H1 (cell line): ENCODE data around the gene CRK. TPM values are rescaled to one million over a fixed set of nuclear protein-coding genes. Genes with fewer than 3 reads are reported as not detected.

Experiments
- ATF2 ChIP-seq: IDR thresholded peaks from 2 replicates; pipeline ENCODE4 v1.6.1; 2012; ENCODE audit warnings: low read length, inconsistent platforms
- RFX5 ChIP-seq: IDR thresholded peaks from 2 replicates; pipeline ENCODE4 v1.6.1; 2011; ENCODE audit warnings: low read depth, low read length, improper control_type of control experiment, borderline replicate concordance
- YY1 ChIP-seq: IDR thresholded peaks from 2 replicates; pipeline ENCODE4 v1.6.1; 2011; ENCODE audit warnings: low read depth, mild to moderate bottlenecking, low read length
- polyA plus RNA-seq, 7 experiments: library from polyadenylated mRNA; depleted of rRNA in 3 of 7; stranded (reverse) in 5 of 7; unstranded in 2 of 7; fragments of >200 nt in 5 of 7; fragments of 200-250 nt in 2 of 7; gene quantifications; 1 replicate in 5 of 7; 2 replicates in 1 of 7; 4 replicates in 1 of 7; pipeline versions ENCODE4 v1.2.1 to v1.2.3, GENCODE V29; 2011 to 2013; ENCODE audit warnings: missing spikeins in 2 of 7, mixed read lengths in 2 of 7
- total RNA-seq: library from RNA; stranded (reverse); fragmentation: NEBNext Ultra II Directional; extraction: Animal tissue kit (Norgen Biotek cat#: 25700); gene quantifications from 2 replicates; pipeline ENCODE4 v1.2.1, GENCODE V29; 2021

The CRK gene
- total and polyA plus RNA-seq, 2 of the 8 experiments (the other 6 are each of a cell fraction or from before 2014, with no cell fraction given), result 32.8 to 57.1 TPM

- TF ChIP-seq RFX5 (no peak), YY1 (no peak), ATF2 (no peak)
Measured at GRCh38 chr17:1447052-1447451, 9.0 kb downstream of the CRK start (continued).
